DOHH2 (cell line): ENCODE measurements around the gene PDE6B.

Experiments
- CTCF ChIP-seq: fragments of 200-600 bp; sonication (generic); IDR thresholded peaks from one replicate; pipeline ENCODE4 v1.5.1; 2014; ENCODE audit warnings: antibody characterized with exemption, mild to moderate bottlenecking, low read depth, low read length; ENCODE audit not compliant: poor library complexity, severe bottlenecking
- EZH2phosphoT487 ChIP-seq: fragments of 200-600 bp; sonication (generic); IDR thresholded peaks from 2 replicates; pipeline ENCODE4 v1.6.1; 2017; ENCODE audit warnings: borderline replicate concordance, mild to moderate bottlenecking, antibody characterized with exemption, low read length, moderate library complexity, mixed read lengths

- TF ChIP-seq CTCF = no peak
- no peak for TF ChIP-seq EZH2phosphoT487
Observed at GRCh38 chr4:678331-679103, 53.1 kb downstream of the PDE6B start.
